ENCODE results near the gene SPEM2. TPM values are rescaled to one million over a fixed set of nuclear protein-coding genes. Genes with fewer than 3 reads are reported as not detected.

The SPEM2 gene
- total and polyA plus RNA-seq, 5 donors from 2014 or later: not detected

- H3K4me1 ChIP-seq (ENCODE audit: control insufficient read depth, insufficient read depth, low read length, poor library complexity, severe bottlenecking): peaks cover 56% of the 10 kb centered on the region
- ATAC-seq (ENCODE audit: low read depth in 2 of 2) (no peak), DNase-seq (no peak)
- H3K27me3 ChIP-seq (ENCODE audit: control insufficient read depth, insufficient read depth, low read length): peaks cover 20% of the 10 kb centered on the region
- peak overlapping the region; percentile 93 for H3K27ac ChIP-seq (ENCODE audit: insufficient read depth, low read length, poor library complexity, severe bottlenecking)
- H3K4me3 ChIP-seq (ENCODE audit: low read depth, low read length): no peak overlapping the region
- H3K36me3 Mint-ChIP-seq: peaks cover 14% of the 10 kb centered on the region
- no peaks in the 10 kb centered on the region for H3K9me3 ChIP-seq (ENCODE audit: control insufficient read depth in 2 of 2, low read length in 2 of 2)
- peak overlapping the region in 3 of 4 donors; percentile 40 to 96 (median 72) for H3K4me3 Mint-ChIP-seq
- H3K27me3 Mint-ChIP-seq: peaks cover 49% of the 10 kb centered on the region
- H3K9me3 Mint-ChIP-seq: peaks cover 0 to 1% (median 0%) of the 10 kb centered on the region in 7 donors
- H3K4me1 Mint-ChIP-seq: peaks cover 5 to 56% (median 31%) of the 10 kb centered on the region in 4 donors
- H3K36me3 ChIP-seq (ENCODE audit: control insufficient read depth, insufficient read depth, low read length): no peaks in the 10 kb centered on the region
- H3K27ac Mint-ChIP-seq: peak overlapping the region in 2 of 3 donors; percentile 65 to 90
Observed at GRCh38 chr17:7437369-7437863, 12.0 kb downstream of the SPEM2 start.

- Mint-ChIP-seq H3K27ac (peak overlapping the region in 2 of 3 donors; percentile 62 to 90), H3K36me3 (peaks cover 14% of the 10 kb centered on the region), H3K4me1 (peaks cover 5 to 56% (median 31%) of the 10 kb centered on the region in 4 donors), H3K27me3 (peaks cover 56% of the 10 kb centered on the region), H3K4me3 (peak overlapping the region; percentile 62 to 89 (median 78)), H3K9me3 (peaks cover 0 to 2% (median 0%) of the 10 kb centered on the region in 7 donors)
- H3K27me3 ChIP-seq (ENCODE audit: control insufficient read depth, insufficient read depth, low read length): peaks cover 23% of the 10 kb centered on the region
- peaks cover 56% of the 10 kb centered on the region for H3K4me1 ChIP-seq (ENCODE audit: control insufficient read depth, insufficient read depth, low read length, poor library complexity, severe bottlenecking)
- H3K36me3 ChIP-seq (ENCODE audit: control insufficient read depth, insufficient read depth, low read length): no peaks in the 10 kb centered on the region
- H3K9me3 ChIP-seq (ENCODE audit: control insufficient read depth in 2 of 2, low read length in 2 of 2): no peaks in the 10 kb centered on the region
- DNase-seq: peak in 2 of 3 donors; percentile 31 to 39
- no peak for ATAC-seq (ENCODE audit: low read depth in 2 of 2)
- no peak overlapping the region for H3K4me3 ChIP-seq (ENCODE audit: low read depth, low read length)
- H3K27ac ChIP-seq (ENCODE audit: insufficient read depth, low read length, poor library complexity, severe bottlenecking): no peak overlapping the region
Observed at GRCh38 chr17:7437950-7438614, 12.7 kb downstream of the SPEM2 start.

- H3K27ac Mint-ChIP-seq: peak overlapping the region in 2 of 3 donors; percentile 40 to 62
- ATAC-seq (ENCODE audit: low read depth in 2 of 2): no peak
- no peak overlapping the region for H3K4me3 ChIP-seq (ENCODE audit: low read depth, low read length)
- peaks cover 56% of the 10 kb centered on the region for H3K4me1 ChIP-seq (ENCODE audit: control insufficient read depth, insufficient read depth, low read length, poor library complexity, severe bottlenecking)
- no peak overlapping the region for H3K27ac ChIP-seq (ENCODE audit: insufficient read depth, low read length, poor library complexity, severe bottlenecking)
- H3K4me1 Mint-ChIP-seq: peaks cover 5 to 56% (median 31%) of the 10 kb centered on the region in 4 donors
- no peaks in the 10 kb centered on the region for H3K9me3 ChIP-seq (ENCODE audit: control insufficient read depth in 2 of 2, low read length in 2 of 2)
- H3K4me3 Mint-ChIP-seq: peak overlapping the region; percentile 62 to 87 (median 78)
- H3K36me3 Mint-ChIP-seq: peaks cover 14% of the 10 kb centered on the region
- H3K27me3 Mint-ChIP-seq: peaks cover 64% of the 10 kb centered on the region
- no peaks in the 10 kb centered on the region for H3K36me3 ChIP-seq (ENCODE audit: control insufficient read depth, insufficient read depth, low read length)
- DNase-seq: no peak
- peaks cover 23% of the 10 kb centered on the region for H3K27me3 ChIP-seq (ENCODE audit: control insufficient read depth, insufficient read depth, low read length)
- H3K9me3 Mint-ChIP-seq: peaks cover 0 to 2% (median 0%) of the 10 kb centered on the region in 7 donors
Observed at GRCh38 chr17:7438656-7439460, 13.4 kb downstream of the SPEM2 start.

- no peaks in the 10 kb centered on the region for H3K9me3 ChIP-seq (ENCODE audit: control insufficient read depth in 2 of 2, low read length in 2 of 2)
- H3K4me1 Mint-ChIP-seq: peaks cover 5 to 60% (median 31%) of the 10 kb centered on the region in 4 donors
- H3K9me3 Mint-ChIP-seq: peaks cover 0 to 2% (median 0%) of the 10 kb centered on the region in 7 donors
- no peak within 1 kb of the TSS for H3K27ac ChIP-seq (ENCODE audit: insufficient read depth, low read length, poor library complexity, severe bottlenecking)
- peaks cover 56% of the 10 kb centered on the region for H3K4me1 ChIP-seq (ENCODE audit: control insufficient read depth, insufficient read depth, low read length, poor library complexity, severe bottlenecking)
- H3K27me3 ChIP-seq (ENCODE audit: control insufficient read depth, insufficient read depth, low read length): peaks cover 28% of the 10 kb centered on the region
- peak within 1 kb of the TSS; percentile 74 to 95 (median 83) for H3K4me3 Mint-ChIP-seq
- DNase-seq (no peak), ATAC-seq (ENCODE audit: low read depth in 2 of 2) (no peak)
- H3K36me3 Mint-ChIP-seq: peaks cover 14% of the 10 kb centered on the region
- H3K27me3 Mint-ChIP-seq: peaks cover 71% of the 10 kb centered on the region
- H3K27ac Mint-ChIP-seq: peak within 1 kb of the TSS in 2 of 3 donors; percentile 40 to 62
- no peaks in the 10 kb centered on the region for H3K36me3 ChIP-seq (ENCODE audit: control insufficient read depth, insufficient read depth, low read length)
- H3K4me3 ChIP-seq (ENCODE audit: low read depth, low read length): no peak within 1 kb of the TSS
Observed at GRCh38 chr17:7439462-7440112, 14.2 kb downstream of the SPEM2 start, which contains the start of gene FGF11. FGF11 (plus strand) TSS chr17:7439512; CDS start chr17:7439621, 109 bp downstream.

- H3K27ac Mint-ChIP-seq: peak overlapping the region in 2 of 3 donors; percentile 38 to 59
- Histone ChIP-seq H3K36me3 (ENCODE audit: control insufficient read depth, insufficient read depth, low read length) (no peaks in the 10 kb centered on the region), H3K27me3 (ENCODE audit: control insufficient read depth, insufficient read depth, low read length) (peaks cover 28% of the 10 kb centered on the region), H3K9me3 (ENCODE audit: control insufficient read depth in 2 of 2, low read length in 2 of 2) (no peaks in the 10 kb centered on the region), H3K4me1 (ENCODE audit: control insufficient read depth, insufficient read depth, low read length, poor library complexity, severe bottlenecking) (peaks cover 60% of the 10 kb centered on the region), H3K27ac (ENCODE audit: insufficient read depth, low read length, poor library complexity, severe bottlenecking) (no peak overlapping the region), H3K4me3 (ENCODE audit: low read depth, low read length) (no peak overlapping the region)
- peak in 1 of 3 donors; percentile 33 for DNase-seq
- H3K9me3 Mint-ChIP-seq: peaks cover 0 to 2% (median 0%) of the 10 kb centered on the region in 7 donors
- no peak for ATAC-seq (ENCODE audit: low read depth in 2 of 2)
- H3K27me3 Mint-ChIP-seq: peaks cover 70% of the 10 kb centered on the region
- H3K4me3 Mint-ChIP-seq: peak overlapping the region; percentile 74 to 95 (median 83)
- peaks cover 14% of the 10 kb centered on the region for H3K36me3 Mint-ChIP-seq
- H3K4me1 Mint-ChIP-seq: peaks cover under 1 to 60% (median 27%) of the 10 kb centered on the region in 4 donors
Observed at GRCh38 chr17:7440113-7440833, 14.9 kb downstream of the SPEM2 start.

- no peak overlapping the region for H3K4me3 ChIP-seq (ENCODE audit: low read depth, low read length)
- Mint-ChIP-seq H3K9me3 (peaks cover 0 to 3% (median 0%) of the 10 kb centered on the region in 7 donors), H3K27me3 (peaks cover 72% of the 10 kb centered on the region), H3K27ac (no peak overlapping the region), H3K4me3 (peak overlapping the region in 1 of 4 donors; percentile 74), H3K36me3 (peaks cover 18% of the 10 kb centered on the region), H3K4me1 (peaks cover 1 to 62% (median 30%) of the 10 kb centered on the region in 4 donors)
- no peak overlapping the region for H3K27ac ChIP-seq (ENCODE audit: insufficient read depth, low read length, poor library complexity, severe bottlenecking)
- peaks cover 62% of the 10 kb centered on the region for H3K4me1 ChIP-seq (ENCODE audit: control insufficient read depth, insufficient read depth, low read length, poor library complexity, severe bottlenecking)
- H3K36me3 ChIP-seq (ENCODE audit: control insufficient read depth, insufficient read depth, low read length): no peaks in the 10 kb centered on the region
- ATAC-seq (ENCODE audit: low read depth in 2 of 2): no peak
- peaks cover 28% of the 10 kb centered on the region for H3K27me3 ChIP-seq (ENCODE audit: control insufficient read depth, insufficient read depth, low read length)
- no peak for DNase-seq
- no peaks in the 10 kb centered on the region for H3K9me3 ChIP-seq (ENCODE audit: control insufficient read depth in 2 of 2, low read length in 2 of 2)
Observed at GRCh38 chr17:7440834-7441195, 15.4 kb downstream of the SPEM2 start.

GRCh38 chr17:7441266-7441665 is 15.8 kb downstream of the SPEM2 start:
- no peak for DNase-seq
- H3K36me3 Mint-ChIP-seq: peaks cover 19% of the 10 kb centered on the region
- H3K36me3 ChIP-seq (ENCODE audit: control insufficient read depth, insufficient read depth, low read length): no peaks in the 10 kb centered on the region
- peaks cover 30% of the 10 kb centered on the region for H3K27me3 ChIP-seq (ENCODE audit: control insufficient read depth, insufficient read depth, low read length)
- H3K27ac Mint-ChIP-seq: no peak overlapping the region
- H3K4me1 Mint-ChIP-seq: peaks cover 4 to 61% (median 29%) of the 10 kb centered on the region in 4 donors
- no peak overlapping the region for H3K4me3 ChIP-seq (ENCODE audit: low read depth, low read length)
- no peak for ATAC-seq (ENCODE audit: low read depth in 2 of 2)
- H3K4me1 ChIP-seq (ENCODE audit: control insufficient read depth, insufficient read depth, low read length, poor library complexity, severe bottlenecking): peaks cover 62% of the 10 kb centered on the region
- H3K9me3 Mint-ChIP-seq: peaks cover 0 to 3% (median 0%) of the 10 kb centered on the region in 7 donors
- peak overlapping the region in 1 of 4 donors; percentile 46 for H3K4me3 Mint-ChIP-seq
- H3K27me3 Mint-ChIP-seq: peaks cover 75% of the 10 kb centered on the region
- no peak overlapping the region for H3K27ac ChIP-seq (ENCODE audit: insufficient read depth, low read length, poor library complexity, severe bottlenecking)
- no peaks in the 10 kb centered on the region for H3K9me3 ChIP-seq (ENCODE audit: control insufficient read depth in 2 of 2, low read length in 2 of 2)
